RWPE1 (cell line): ENCODE results near the gene GPC6.
"Not testable (repeated sequence)": the region's sequence is repeated elsewhere in the genome, so short reads cannot be mapped to it uniquely, and the experiment has no call there.

Experiments used
- CTCF ChIA-PET: fragments of 350-600 bp; sonication (Branson Sonifier 250); formaldehyde crosslinking; extraction: SDS; loops from one replicate; lab custom pipeline; 2021; lab: Yijun Ruan, JAX
- POLR2A ChIA-PET: fragments of 400-600 bp; formaldehyde crosslinking; extraction: SDS; loops from one replicate; lab custom pipeline; 2020; ENCODE audit warnings: antibody characterized with exemption; ENCODE audit not compliant: low non-redundant PET; lab: Yijun Ruan, JAX
- DNase-seq: peaks from one replicate; pipeline ENCODE4 v3.0.0; 2012; ENCODE audit warnings: low spot score
- H3K27ac ChIP-seq: fragments of 450-650 bp; 2 replicates; pipeline ENCODE4 v1.5.1; 2017
- TF ChIP-seq, protein P1 (sequence below): fragments of 450-650 bp; conservative IDR thresholded peaks from 2 replicates; pipeline ENCODE4 v1.5.1; 2017; ENCODE audit warnings: low read depth, mild to moderate bottlenecking

Gene GPC6

DNA sequence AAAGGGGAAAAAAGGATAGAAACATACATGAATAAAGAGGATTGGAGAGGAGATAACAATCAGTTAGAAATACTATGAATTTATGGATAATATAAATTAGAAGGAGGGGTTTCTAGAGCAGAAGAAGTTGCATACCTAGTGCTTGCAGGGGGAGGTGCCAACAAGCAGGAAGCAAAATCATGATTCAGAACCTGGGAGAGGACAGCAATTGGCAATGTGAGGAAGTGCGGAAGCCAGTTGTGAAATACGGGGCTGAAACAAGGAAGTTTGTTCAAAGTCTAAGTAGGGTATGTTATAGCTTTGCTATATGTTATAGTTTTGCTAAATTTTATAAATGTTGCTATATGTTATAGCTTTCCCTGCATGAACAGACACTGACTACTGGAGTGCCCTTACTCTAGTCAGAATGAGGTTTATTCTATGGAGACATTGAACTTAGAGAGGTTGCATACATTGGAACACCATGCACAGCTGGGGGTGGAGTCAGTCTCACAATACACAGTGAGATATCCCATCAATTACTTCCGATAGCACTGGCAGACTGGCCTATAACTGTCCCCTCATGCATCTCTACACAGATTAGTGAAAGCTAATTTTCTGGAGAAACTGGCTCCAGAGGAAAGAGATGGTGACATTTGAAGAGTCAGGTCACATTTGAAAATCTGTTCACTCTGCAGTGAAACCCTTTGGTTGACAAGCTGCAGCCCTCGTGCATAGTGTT lies 92.1 kb downstream of the GPC6 start:
- ChIA-PET POLR2A (no interaction called here), CTCF (interaction anchor here (0.6 kb wide), 1 partner anchor 674 kb away, joined by 3 read pairs; no protein-coding TSS in a partner anchor)
- TF ChIP-seq, protein P1, sequence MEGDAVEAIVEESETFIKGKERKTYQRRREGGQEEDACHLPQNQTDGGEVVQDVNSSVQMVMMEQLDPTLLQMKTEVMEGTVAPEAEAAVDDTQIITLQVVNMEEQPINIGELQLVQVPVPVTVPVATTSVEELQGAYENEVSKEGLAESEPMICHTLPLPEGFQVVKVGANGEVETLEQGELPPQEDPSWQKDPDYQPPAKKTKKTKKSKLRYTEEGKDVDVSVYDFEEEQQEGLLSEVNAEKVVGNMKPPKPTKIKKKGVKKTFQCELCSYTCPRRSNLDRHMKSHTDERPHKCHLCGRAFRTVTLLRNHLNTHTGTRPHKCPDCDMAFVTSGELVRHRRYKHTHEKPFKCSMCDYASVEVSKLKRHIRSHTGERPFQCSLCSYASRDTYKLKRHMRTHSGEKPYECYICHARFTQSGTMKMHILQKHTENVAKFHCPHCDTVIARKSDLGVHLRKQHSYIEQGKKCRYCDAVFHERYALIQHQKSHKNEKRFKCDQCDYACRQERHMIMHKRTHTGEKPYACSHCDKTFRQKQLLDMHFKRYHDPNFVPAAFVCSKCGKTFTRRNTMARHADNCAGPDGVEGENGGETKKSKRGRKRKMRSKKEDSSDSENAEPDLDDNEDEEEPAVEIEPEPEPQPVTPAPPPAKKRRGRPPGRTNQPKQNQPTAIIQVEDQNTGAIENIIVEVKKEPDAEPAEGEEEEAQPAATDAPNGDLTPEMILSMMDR, result no peak
- H3K27ac ChIP-seq, result no peak overlapping the region
- DNase-seq, result no peak

DNA sequence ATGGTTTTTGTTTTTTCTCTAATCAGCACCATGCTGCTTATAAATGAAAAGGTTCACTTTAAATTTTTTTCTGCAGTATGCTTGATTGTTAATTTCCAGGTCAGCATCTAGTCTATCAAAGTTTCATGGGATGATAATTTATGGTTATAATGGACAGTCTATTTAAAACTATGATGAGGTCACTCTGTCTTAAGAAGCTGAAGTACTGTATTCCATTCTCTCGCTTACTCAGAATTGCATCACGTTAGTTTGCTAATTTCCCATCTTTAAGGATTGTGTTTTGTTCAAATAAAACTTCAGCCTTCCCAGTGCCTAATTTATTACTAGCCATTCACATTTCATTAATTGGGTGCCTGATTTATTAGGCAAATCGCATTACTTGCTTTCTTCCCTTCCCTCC lies 94.3 kb downstream of the GPC6 start:
- DNase-seq, result no peak
- TF ChIP-seq, protein P1, result no peak
- ChIA-PET POLR2A (no interaction called here), CTCF (no interaction called here)
- H3K27ac ChIP-seq, result no peak overlapping the region

DNA sequence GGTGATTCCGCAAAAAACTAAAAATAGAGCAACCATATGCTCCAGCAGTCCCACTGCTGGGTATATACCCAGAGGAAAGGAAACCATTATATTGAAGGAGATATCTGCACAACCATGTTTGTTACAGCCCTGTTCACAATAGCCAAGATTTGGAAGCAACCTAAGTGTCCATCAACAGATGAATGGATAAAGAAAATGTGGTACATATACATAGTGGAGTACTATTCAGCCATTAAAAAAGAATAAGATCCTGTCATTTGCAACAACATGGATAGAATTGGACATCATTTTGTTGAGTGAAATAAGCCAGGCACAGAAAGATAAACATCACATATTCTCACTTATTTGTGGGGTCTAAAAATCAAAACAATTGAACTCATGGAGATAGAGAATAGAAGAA lies 97.3 kb downstream of the GPC6 start:
- H3K27ac ChIP-seq, DNase-seq, POLR2A ChIA-PET, CTCF ChIA-PET: not testable (repeated sequence)

DNA sequence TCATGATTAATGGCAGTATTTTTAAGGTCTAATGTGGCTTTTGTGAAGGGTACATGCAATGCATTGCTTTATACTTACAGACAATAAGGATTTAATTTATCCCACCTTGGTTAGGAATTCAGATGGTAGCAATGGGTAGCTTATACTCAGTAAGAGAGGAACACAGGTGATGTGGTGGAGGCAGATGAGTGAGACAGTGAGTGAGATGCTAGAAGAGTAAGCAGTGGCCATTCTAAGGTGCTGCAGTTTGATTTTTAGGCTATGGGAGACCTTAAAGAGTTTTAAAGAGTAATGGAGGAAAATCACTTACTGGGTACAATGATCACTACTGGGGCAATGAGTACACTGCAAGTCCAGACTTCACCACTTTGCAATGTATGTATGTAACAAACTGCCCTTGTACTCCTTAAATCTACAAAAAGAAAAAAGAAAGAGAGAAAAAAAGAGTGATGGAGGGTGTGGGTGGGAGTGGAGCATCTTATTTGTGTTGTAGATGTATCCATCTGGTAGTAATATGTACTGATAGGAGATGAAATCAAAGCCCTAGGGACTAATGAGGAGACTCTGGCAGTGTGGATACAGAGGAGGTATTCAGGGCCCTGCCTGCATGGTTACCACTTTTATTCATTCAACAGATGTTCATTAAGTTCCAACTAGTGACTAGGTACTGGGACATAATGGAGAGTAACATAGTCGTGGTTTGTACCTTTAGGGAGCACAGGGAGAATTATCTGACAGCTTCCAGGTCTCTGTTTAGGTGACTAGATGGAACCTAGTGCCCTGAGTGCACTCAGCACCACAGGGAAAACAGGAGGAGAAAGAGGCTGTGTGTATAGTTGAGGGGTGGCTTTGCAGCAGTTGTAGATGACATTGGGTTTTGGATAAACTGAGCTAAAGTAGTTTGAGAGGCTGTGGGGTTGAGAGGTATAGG lies 99.0 kb downstream of the GPC6 start:
- ChIA-PET CTCF (no interaction called here), POLR2A (no interaction called here)
- no peak for DNase-seq
- H3K27ac ChIP-seq, result no peak overlapping the region
- TF ChIP-seq, protein P1, result no peak

DNA sequence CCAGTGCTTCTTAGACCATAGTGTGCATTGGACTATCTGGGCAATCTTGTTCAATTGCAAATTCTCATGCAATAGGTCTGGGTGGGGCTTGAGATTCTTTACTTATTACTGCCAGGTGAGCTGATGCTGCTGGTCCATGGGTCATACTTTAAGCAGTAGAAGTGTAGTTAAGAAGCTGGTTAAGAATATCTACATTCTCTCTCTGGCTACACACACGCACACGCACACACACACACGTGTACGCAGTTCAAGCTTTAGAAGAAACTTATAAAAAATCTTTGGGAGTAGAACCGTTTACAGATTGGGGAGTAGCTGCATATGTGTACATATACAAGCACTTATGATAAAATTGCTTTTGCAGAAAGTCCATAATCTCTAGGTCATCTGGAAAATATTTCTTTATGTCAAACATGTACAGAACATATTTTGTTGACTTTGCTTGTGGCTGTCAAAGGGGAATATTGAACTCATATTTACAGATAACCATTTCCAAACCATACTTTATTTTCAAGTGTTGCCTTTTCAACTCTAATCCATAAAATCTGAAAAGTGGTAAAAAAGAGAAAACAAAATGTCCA lies 99.7 kb downstream of the GPC6 start:
- DNase-seq, result no peak
- ChIA-PET POLR2A (no interaction called here), CTCF (no interaction called here)
- no peak overlapping the region for H3K27ac ChIP-seq
- TF ChIP-seq, protein P1, result no peak

DNA sequence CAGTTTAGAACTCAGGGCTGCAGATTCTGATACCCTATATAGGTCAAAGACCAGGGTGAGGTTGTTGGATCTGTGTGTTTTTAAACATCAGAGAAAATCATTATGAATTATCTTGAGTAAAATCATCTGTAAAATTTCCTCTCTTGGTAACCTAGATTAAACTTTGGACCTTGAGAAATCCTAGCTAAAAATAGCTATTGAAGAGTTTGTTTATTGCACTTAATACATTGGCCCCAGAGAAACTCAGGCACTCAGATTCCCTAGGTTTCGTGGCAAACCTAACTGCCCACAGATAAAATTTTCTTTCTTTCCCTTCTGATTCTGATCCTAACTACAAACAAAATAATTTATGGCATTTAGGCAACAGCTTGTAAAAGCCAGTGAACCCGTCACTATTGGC lies 102.3 kb downstream of the GPC6 start:
- ChIA-PET POLR2A (no interaction called here), CTCF (interaction anchor here (0.6 kb wide), 1 partner anchor 1355 kb away, joined by 5 read pairs; no protein-coding TSS in a partner anchor)
- no peak for DNase-seq
- TF ChIP-seq, protein P1, result no peak
- H3K27ac ChIP-seq, result no peak overlapping the region
